ENCODE results near the gene L2HGDH. TPM values are rescaled to one million over a fixed set of nuclear protein-coding genes. Genes with fewer than 3 reads are reported as not detected.

The L2HGDH gene
- total RNA-seq, 1 experiment from 2014 or later = 22.6 TPM

DNA sequence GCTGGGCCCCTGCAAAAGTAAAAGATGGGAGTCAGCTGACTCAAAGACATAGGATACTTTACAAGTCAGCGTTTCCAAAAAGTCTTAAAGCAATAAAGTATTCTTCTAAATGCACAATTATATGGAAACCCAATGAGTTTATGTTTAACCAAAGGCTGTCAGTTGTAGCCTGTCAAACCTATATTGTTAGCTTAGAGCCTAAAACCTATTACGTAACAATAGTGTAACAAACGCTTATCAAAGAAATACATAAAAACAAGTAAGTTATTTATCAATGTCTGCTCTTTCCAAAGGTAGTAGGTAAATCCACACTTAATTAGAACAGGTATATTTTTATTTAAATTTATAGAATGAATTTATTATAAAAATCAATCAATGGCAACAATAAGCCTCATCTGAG is 64.8 kb downstream of the L2HGDH start:
- Histone ChIP-seq H4K91ac (ENCODE audit: insufficient read length, low read depth, low read length) (no peak overlapping the region), H3K9me3 (ENCODE audit: control insufficient read depth, low read depth, low read length) (no peaks in the 10 kb centered on the region), H3K4me1 (ENCODE audit: insufficient read depth, low read length) (no peaks in the 10 kb centered on the region), H3K4me2 (ENCODE audit: insufficient read depth, insufficient read length, low read length) (no peak overlapping the region), H3K23ac (ENCODE audit: insufficient read length, low read depth, low read length) (no peak overlapping the region), H2BK15ac (ENCODE audit: low read depth, low read length) (no peak overlapping the region), H3T11ph (ENCODE audit: low read length) (no peak overlapping the region), H2BK120ac (ENCODE audit: low read depth, low read length, poor library complexity, severe bottlenecking) (no peak overlapping the region), H2BK20ac (ENCODE audit: low read depth, low read length, poor library complexity, severe bottlenecking) (no peak overlapping the region), H3K79me2 (ENCODE audit: insufficient read depth, low read length) (no peaks in the 10 kb centered on the region), H3K56ac (ENCODE audit: insufficient read length, low read depth, low read length) (no peak overlapping the region), H3K79me1 (ENCODE audit: insufficient read depth, low read depth, low read length, poor library complexity, severe bottlenecking) (no peaks in the 10 kb centered on the region), H4K5ac (ENCODE audit: insufficient read length, low read depth, low read length) (no peak overlapping the region), H3K23me2 (ENCODE audit: insufficient read length, low read depth, low read length, poor library complexity, severe bottlenecking) (no peaks in the 10 kb centered on the region), H3K14ac (ENCODE audit: insufficient read depth, low read length) (no peak overlapping the region), H4K20me1 (ENCODE audit: control insufficient read depth, insufficient read depth, insufficient read length) (no peaks in the 10 kb centered on the region), H3K18ac (ENCODE audit: insufficient read length, low read depth, low read length) (no peak overlapping the region), H2BK5ac (ENCODE audit: insufficient read length, low read length) (no peak overlapping the region), H3K4ac (ENCODE audit: low read depth, low read length) (no peak overlapping the region), H3K9ac (ENCODE audit: extremely low read depth, insufficient read length, low read length) (no peak overlapping the region), H3K27me3 (ENCODE audit: insufficient read depth, low read length) (no peaks in the 10 kb centered on the region), H2AK5ac (ENCODE audit: insufficient read length, low read length) (no peak overlapping the region), H4K8ac (replicated peaks; ENCODE audit: insufficient read length, low read depth, low read length) (no peak overlapping the region), H2BK12ac (ENCODE audit: insufficient read length, low read depth, low read length) (no peak overlapping the region), H2AFZ (ENCODE audit: low read length) (no peak overlapping the region), H3K27ac (ENCODE audit: insufficient read length, low read depth, low read length) (no peak overlapping the region)
- TF ChIP-seq, protein P1, sequence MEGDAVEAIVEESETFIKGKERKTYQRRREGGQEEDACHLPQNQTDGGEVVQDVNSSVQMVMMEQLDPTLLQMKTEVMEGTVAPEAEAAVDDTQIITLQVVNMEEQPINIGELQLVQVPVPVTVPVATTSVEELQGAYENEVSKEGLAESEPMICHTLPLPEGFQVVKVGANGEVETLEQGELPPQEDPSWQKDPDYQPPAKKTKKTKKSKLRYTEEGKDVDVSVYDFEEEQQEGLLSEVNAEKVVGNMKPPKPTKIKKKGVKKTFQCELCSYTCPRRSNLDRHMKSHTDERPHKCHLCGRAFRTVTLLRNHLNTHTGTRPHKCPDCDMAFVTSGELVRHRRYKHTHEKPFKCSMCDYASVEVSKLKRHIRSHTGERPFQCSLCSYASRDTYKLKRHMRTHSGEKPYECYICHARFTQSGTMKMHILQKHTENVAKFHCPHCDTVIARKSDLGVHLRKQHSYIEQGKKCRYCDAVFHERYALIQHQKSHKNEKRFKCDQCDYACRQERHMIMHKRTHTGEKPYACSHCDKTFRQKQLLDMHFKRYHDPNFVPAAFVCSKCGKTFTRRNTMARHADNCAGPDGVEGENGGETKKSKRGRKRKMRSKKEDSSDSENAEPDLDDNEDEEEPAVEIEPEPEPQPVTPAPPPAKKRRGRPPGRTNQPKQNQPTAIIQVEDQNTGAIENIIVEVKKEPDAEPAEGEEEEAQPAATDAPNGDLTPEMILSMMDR (conservative IDR thresholded peaks at IDR 0.05) = no peak
- no CpG with 5 or more reads among the region's 3 CpGs for WGBS (ENCODE audit: extremely low coverage, insufficient read length, low lambda C conversion rate)
- H3K27me3 Mint-ChIP-seq (ENCODE audit: low read depth) = no peaks in the 10 kb centered on the region
- H3K27ac Mint-ChIP-seq = no peak overlapping the region
- no peak overlapping the region for H3K4me3 Mint-ChIP-seq
- H3K9me3 Mint-ChIP-seq = no peaks in the 10 kb centered on the region
- no peak for DNase-seq
- H3K36me3 Mint-ChIP-seq (ENCODE audit: insufficient read depth in 1 of 3, low read depth in 3 of 3) = peaks cover 10 to 25% (median 10%) of the 10 kb centered on the region in 3 experiments; a peak in 5 of 7 replicates
- no peaks in the 10 kb centered on the region for H3K4me1 Mint-ChIP-seq

Measured in H9 (cell line).